ENCODE results near the gene TRAP1.
"Not testable (repeated sequence)": the region's sequence is repeated elsewhere in the genome, so short reads cannot be mapped to it uniquely, and the experiment has no call there.

The TRAP1 gene

DNA sequence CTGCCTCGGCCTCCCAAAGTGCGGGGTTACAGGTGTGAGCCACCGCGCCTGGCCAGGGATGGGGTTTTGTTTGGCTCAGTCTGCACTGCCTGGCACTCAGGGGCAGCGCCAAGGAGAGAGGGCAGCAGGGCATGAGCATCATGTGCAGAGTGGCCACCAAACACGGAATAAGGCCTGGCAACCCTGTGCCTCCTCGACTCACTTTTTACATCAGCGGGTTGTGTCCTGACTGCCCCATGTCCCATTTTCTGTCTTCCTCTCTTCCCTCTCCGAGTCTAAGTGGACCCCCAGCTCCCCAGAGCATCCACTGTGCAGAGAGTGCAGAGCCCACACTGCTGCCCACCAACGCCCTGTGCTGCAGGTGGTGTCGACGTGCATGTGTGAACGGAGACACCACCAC, 18.2 kb upstream of the TRAP1 start:
- DNase-seq: no peak

DNA sequence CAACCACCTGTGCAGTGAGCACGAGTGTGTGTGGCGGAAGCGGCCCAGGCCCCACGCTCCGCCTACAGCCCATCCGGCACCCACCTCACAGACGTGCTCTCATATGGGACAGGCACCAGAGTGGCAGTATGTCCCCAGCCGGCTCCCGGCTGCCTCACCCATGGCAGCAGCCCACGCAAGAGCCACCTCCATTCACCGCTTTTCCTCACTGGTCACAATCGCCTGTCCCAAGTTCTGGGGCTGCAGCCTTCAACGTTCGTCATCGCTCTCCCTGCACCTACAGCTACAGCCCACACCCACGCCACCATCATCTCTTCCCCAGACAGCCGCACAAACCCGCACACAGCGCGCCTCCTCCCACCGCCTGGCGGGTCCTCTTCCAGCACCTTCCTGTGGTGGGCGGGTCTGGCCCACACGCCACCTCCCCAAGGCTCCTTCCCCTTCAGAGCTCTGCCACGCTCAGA, 17.5 kb upstream of the TRAP1 start:
- DNase-seq: no peak

DNA sequence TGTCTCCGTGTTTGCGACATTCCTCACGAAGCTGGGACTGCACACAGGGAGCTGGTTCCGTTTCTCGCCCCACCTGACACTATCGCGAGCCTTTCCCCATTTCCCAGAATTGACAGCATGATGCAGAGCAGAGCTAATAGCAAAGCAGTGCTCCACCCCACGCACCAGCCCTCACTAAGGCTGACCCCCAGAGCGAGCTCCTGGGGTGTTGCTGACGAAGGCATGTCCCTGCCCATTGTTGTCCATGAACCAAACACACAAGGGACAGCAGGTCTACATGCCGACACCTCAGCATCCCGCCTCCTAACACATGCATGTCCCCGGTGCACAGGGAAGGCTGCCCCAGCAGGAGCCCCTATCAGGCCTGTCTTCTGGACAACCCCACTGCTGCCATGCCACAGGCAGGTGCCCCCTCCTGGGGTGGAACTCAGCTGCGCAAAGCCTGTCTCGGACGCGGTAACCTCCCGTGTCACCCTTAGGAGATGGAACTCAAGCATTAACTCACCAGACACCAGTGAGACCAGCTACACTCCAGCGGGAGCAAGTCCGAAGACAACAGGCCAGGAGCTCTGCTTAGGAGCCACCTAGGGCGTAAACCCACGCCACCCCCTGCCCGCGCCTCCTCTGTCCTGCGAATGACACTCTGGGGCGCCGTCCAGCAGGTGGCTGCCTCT, 16.9 kb upstream of the TRAP1 start:
- no peak for DNase-seq

DNA sequence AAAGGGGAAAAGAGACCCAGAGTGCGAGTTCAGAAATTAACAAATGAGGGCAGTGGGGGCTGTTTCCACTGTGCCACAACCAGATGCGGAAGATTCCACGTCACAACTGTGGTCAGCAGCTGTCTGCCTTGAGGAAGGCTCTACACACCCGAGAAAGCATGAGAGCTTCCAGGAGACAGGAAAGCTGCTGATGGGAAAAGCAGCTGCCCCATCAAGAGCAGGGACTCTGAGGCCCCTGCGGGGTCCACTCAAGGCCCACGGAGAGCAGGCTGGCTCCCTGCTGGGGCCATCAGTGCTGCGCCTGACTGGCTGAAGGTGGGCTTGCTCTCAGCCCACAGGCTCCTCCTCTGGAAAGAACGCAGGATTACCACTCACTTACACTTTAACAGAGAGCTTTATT, 14.8 kb upstream of the TRAP1 start:
- DNase-seq: no peak

DNA sequence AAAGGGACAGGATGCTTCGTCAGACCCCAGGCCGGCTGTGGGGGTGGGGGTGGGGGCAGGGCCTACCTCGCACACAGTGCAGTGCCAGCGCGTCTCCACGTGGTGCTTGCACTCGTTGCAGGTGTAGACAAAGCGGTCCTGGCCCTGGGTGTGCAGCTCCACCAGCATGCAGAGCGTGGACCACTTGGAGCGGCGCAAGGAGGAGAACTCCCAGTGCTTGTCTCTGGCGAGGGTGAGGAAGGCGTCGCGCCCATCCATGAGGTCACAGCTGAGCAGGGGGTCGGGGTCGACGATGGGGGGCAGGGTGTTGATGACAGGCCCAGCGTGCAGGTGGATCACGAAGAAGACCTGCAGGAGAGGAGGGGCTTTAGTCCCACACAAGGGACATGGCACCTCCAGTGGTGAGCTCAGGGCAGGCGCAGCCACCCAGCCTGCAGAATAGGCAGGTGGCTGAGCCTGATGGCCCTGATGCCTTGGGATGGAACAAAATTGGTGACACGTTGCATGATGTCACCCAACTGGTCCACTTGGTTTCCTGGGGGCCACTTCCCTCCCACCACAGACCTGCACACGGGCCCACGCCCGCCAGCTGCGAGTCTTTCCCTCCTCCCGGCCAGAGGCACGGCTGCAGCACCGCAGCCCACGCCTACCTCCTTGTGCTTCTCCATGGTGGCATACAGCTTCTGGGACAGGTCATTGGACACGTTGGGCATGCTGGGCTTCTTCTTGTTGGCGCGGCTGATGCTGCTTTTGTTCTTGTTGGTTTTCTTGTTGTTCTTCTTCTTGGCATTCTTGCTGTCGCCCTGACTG, 14.0 kb upstream of the TRAP1 start:
- DNase-seq: no peak

DNA sequence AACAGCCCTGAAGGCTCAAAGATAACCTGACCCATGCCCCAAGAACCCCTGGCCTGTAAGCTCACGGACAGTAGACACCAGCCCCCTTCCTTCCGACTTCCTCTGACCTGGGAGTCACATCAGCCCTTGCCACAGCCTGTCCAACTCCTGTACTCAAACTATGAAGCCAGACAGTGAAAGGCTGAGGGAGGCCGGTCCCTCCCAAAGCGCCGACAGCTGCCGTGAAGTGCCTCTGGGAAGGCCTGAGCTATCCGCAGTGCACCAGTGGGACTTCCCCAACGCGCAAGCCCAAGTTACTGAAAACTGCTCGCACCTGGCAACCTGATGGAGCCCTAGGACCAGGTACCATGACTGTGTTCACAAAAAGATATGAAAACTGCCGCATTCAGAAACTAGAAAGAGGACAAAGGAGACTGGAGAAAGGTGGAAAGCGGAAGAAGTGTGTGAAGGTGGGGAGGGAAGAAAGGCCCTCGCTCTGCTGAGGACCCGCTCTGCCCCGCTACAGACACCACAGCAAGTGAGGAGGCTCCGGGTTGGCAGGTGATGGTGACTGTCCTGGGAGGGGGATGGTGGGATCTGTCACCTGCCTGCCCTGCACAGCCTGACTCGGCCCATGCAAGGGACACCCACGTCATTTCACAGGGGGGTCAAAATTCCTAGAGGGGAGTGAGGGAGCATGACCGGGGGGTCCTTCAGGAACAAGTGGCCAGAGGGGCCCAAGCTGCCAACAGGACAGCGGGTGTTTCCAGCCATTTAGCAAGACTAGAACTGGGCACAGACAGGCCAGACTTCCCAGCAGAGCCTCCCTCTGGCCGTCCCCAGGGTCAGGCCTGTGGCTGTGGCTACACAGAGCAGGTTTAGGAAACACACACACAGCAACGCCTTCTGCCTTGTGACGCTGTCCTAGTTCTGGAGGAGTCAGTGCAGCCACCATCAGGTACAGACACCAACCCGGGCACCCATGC, 13.1 kb upstream of the TRAP1 start:
- DNase-seq: no peak

DNA sequence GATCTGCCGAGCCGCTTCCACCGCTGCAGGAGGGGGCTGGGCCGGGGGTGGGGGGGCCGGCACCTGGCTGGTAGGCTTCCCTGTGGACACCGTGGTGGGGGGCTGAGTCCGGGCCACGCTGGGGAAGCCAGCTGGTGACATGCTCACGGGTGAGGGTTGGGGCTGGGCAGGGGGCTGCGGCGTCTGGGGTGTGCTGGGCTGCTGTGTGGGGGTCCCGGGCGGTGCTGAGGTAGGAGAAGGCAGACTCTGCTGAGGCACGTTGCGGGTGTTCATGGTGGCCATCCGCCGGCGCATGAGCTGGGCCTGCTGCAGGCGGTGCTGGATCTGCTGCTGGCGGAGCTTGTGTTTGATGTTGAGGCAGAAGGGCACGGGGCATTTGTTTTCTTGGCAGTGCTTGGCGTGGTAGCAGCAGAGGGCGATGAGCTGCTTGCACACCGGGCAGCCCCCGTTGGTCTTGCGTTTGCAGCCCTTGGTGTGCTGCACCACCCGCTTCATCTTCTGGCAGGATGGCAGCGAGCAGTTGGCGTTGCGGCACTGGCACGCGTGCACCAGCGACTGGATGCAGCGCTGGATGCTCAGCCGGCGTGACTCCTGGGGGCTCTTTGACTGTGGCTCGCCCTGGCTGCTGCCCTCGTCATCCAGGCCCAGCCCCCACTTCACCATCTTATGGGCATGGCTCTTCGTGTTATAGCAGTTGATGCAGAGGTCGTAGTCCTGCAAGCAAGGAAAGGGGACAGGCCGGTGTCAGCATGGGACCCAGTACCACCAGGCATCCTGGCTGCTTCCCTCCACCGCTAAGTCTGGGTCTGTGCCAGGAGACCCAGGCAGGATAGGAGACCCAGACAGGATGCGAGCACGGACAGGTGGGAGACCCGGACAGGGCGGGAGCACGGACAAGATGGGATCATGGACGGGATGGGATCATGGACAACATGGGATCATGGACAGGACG, 12.1 kb upstream of the TRAP1 start:
- no peak for DNase-seq

DNA sequence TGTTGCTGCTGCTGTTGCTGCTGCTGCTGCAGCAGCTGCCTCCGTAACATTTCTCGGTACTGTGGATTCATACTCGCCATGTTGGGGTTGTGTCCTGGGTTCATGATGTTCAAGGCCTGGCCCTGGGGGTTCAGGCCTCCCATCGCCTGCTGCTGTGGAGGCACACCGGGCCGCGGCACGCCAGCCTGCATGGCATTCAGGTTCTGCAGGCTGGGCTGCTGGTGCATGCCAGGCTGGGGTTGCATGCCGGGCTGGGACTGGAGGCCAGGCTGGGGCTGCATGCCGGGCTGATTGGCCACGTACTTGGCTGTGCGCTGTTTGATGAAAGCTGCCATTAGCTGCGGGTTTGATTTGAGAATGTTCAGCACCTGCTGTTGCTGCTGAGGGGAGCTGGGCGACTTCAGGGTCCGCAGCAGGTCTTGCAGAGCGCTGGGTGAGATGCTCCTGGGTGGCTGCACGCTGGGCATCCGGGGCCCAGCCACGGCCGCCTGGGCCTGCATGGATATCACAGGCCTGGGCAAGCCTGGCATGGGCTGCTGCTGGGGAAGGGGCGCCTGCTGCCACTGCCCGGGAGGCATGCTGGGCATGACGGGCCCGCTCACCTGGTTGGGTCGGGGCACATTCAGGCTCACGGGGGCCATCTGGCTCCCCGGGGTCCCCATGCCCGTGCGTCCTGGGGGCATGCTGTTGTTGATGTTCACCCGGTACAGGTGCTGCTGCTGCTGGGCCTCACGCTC, 11.3 kb upstream of the TRAP1 start:
- DNase-seq: no peak

DNA sequence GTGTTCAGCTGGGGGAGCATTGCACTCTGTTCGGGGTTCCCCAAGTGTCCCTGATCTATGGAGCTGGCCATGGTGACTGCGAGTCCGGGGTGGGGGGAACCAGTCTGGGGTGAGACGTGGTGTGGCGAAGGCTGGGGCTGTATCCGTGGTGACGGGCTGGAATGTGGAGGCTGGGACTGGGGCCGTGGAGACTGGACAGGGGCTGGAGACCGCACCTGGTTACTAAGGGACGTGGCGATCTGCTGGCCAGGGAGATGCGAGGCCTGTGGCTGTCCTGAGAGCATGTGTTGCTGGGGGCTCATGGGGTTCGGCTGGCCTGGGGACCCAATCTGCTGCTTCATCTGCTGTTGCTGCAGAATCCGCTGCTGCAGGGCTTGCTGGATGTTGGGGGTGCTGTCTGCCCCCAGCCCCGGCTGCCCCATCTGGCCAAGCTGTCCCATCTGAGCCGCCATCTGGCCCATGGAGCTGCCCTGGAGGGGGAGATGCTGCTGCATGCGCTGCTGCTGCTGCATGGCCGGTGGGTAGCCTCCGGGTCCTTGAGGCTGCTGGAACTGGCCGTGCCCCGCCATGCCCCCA, 10.6 kb upstream of the TRAP1 start:
- DNase-seq: no peak

DNA sequence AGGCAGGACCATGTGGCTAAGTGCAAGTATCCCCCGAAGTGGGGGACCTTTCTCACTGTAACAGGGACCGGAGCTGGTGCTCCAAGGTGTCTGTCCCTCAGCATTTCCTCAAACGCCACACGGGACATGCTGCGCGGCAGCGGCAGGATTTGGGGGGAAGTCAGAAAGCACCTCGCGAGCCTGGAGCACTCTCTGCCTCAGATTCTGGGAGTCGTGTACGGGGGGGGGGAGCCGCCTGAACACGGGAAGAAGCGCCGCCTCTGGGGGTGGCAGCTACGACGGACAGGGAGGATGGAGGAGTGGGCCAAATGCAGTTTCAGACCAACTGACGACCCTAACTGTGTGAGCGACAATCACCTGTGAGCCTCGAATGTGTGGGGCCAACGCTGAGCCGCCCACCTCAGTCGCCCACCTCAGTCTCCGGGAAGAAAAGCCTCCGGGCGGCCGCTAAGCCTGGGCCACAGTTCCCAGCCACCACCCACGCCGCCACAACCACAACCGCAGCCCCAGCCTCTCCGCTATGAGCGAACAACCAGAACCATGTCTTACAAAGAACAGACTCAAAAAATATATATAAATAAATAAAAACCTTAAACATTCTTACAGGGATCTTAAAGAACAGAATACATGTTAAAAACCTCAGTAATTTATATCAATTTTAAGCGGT, 8.8 kb upstream of the TRAP1 start:
- DNase-seq: no peak

DNA sequence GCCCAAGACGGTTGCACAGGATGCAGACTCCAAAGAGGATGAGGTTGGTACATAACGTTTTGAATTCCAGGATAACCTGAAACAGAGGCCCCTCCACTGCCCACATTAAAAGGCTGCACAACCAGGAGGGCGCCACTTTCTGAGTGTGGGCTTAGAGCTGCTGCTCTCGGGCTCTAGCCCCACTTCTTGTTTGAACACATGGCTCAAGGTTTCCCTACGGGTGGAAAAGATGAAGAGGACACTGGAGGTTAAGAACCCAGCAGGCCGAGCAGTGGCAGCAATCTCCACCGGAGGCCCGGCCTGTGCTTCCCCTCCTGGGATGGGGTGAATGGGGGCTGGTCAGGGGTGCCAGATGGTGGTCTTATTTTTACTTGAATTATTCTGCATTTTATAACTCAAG, 8.0 kb upstream of the TRAP1 start:
- DNase-seq: no peak

DNA sequence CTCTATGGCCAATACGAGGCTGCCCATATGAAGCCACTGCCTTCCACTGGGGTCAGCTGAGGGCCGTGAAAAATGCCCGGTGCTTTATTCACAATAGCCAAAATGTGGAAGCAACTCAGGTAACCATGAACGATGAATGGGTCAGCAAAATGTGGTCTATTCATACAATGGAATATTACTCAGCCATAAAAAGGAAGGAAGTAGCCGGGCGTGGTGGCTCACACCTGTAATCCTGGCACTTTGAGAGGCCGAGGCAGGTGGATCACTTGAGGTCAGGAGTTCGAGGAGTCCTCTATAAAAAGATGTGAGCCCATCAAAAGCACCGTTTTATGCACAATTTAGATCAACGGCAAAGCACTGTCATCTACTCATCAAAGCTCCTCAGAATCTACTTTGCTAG, 5.2 kb upstream of the TRAP1 start:
- DNase-seq: no peak

DNA sequence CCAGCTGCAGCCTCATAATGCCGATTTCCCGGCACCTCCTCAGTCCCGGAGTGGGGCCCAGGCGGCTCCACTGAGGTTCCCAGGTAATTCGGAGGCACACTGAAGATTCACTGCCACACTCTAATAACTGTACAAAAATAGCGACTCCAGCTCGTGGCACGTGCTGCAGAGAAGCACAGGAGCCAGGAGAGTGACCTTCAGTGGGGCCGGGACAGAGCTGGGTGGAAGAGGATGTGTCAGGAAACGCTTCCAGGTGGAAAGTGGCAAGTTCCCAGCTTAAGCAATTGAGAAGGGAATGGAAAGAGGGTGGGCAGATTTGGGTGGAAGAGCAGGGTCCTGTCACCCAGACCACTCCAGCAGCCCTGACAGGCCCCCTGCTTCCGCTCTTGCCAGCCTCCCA, 3.1 kb upstream of the TRAP1 start:
- DNase-seq: no peak

DNA sequence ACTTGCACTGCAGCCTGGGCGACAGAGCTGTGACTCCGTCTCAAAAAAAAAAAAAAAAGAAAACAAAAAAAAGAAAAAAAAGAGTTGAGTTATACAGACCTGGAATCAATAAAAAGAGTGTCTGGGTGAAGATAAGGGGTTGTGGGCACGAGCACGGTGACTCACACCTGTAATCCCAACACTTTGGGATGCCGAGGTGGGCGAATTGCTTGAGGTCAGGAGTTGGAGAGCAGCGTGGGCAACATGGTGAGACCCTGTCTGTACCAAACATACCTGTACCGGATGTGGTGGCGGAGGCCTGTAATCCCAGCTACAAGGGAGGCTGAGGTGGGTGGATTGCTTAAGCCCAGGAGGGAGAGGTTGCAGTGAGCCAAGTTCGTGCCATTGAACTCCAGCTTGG, 1.3 kb upstream of the TRAP1 start:
- no peak for DNase-seq

DNA sequence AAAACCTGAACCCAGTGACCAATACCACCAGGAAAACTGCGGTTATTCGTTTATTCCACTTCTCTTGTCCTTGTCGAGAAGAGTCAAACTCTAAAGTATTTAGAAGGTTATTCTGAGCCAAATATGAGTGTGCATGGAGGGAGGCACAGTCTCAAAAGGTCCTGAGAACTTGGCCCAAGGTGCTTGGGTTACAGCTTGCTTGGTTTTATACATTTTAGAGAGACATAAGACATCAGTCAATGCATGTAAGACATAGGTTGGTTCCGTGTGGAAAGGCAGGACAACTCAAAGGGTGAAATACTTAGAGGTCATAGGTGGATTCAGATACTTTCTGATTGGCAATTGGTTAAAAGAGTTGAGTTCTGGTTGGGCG, 681 bp upstream of the TRAP1 start:
- no peak for DNase-seq

DNA sequence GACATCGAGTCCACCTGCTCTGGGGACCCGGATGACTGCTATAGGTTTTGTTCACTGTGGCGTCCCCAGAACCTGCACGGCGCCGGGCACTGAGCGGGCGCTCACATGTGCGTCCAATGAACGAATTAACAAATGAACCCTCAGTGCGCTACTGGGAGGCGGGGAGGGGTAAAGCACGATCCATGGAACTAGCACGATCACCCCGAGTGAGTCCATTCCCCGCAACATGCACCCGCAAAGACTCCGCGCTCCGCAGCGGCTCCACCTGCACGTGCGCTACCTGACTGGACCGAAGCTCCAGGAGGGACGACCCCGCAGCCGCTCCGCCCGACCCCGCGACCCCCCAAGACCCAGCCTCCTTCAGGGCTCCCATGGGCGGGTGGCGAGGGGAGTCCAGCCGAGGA, 491 bp downstream of the TRAP1 start:
- peak; percentile 60 for DNase-seq

DNA sequence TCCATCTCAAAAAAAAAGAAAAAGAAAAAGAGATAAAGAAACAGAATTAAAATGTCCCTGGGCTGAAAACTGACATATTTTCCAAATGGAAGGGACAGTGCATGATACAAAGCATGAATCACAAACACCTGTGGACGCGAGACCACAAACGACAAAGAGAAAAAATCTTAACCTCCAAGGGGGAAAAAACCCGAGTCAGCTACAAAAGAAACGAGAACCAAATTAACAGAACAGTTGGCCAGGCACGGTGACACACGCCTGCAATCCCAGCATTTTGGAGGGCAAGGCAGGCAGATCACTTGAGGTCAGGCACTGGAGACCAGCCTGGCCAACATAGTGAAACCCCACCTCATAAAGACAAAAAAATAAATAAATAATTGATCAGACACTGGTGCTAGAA, 1.9 kb downstream of the TRAP1 start:
- DNase-seq: no peak

DNA sequence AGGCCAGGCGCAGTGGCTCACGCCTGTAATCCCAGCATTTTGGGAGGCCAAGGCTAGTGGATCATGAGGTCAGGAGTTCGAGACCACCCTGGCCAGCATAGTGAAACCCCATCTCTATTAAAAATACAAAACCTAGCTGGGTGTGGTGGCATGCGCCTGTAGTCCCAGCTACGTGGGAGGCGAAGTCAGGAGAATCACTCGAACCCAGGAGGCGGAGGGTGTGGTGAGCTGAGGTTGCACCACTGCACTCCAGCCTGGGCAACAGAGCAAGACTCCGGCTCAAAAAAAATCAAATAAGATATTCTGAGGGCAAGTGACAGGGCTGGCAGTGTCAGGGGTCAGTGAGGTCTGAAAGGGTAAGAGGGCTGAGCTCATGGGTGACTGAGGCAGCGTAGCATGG, 2.9 kb downstream of the TRAP1 start:
- not testable (repeated sequence) for DNase-seq

DNA sequence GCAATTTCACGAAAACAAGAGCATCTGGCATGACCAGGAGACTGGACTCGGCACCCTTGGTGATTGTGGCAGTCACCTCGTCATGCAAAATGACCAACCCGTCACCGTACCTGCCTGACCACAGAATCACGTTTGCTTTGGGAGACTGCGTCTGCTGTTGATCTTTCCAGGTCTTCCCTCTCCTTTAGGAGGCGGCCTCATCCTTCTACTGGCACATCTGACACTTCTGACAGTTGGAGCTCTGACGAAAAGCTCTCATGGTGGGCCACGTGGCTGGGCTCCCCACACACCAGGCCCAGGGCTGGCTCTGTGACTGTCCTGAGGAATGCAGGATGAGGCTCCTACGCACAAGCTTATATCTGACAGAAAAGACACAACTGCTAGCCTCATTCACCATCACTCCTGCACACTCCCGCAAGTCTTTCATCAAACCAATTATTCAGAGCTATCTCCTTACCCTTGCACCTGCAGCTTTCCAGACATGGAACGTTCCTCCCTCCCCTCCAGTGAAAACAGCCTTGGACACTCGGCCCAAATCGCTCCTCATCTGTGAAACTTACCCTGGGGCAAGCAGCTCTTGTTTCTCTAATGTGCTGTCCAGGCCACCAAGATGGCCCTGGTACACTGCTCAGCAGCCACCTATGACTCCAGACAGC, 3.6 kb downstream of the TRAP1 start:
- DNase-seq: no peak

DNA sequence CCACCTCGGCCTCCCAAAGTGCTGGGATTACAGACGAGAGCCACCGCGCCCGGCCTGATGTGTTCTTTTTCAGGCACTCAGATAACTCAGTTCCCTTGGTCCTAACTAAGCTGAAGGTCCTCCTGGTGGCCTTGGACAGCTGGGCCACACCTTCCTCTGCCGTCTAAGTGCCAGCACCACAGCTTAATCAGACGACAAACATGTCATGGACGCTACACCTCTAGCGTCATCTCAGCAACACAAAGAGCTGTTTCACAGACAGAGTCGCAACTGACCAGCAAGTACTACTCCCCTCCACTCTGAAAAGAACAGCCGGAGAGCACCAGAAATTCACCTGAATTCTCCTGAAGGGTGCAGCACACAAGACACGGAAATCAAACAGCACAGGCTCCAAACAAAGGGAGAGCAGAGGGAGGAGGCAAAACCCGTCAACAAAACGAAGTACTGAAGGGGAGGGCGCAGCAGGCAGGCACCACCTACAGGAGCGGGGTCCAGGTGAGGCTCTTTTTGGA, 4.4 kb downstream of the TRAP1 start:
- no peak for DNase-seq
